ENCODE data around the gene RNF115. TPM values are rescaled to one million over a fixed set of nuclear protein-coding genes. Genes with fewer than 3 reads are reported as not detected.

The RNF115 gene
- polyA plus RNA-seq, 1 of the 3 experiments (the other 2 are of a cell fraction), result 4.8 TPM

- no peaks in the 10 kb centered on the region for H3K9me3 ChIP-seq
- H3K27me3 ChIP-seq (ENCODE audit: insufficient read depth), result no peaks in the 10 kb centered on the region
- peaks cover 0 to 15% of the 10 kb centered on the region in 2 experiments; a peak in 1 of 4 replicates for H3K4me1 ChIP-seq (ENCODE audit: control insufficient read depth in 1 of 2, insufficient read depth in 2 of 2, low read depth in 1 of 2, low read length in 1 of 2)
- no peak for DNase-seq
- CTCF ChIA-PET, result no interaction called here
- no peak overlapping the region for H2AFZ ChIP-seq (ENCODE audit: low read depth)
- TF ChIP-seq MXI1 (IDR thresholded peaks at IDR 0.05; ENCODE audit: low read depth, low read length) (no peak), RCOR1 (IDR thresholded peaks at IDR 0.05; ENCODE audit: low read length) (no peak), EP300 (IDR thresholded peaks at IDR 0.05; ENCODE audit: borderline replicate concordance in 1 of 2, low read depth in 1 of 2, low read length in 1 of 2) (no peak), JUND (IDR thresholded peaks at IDR 0.05) (no peak), EZH2phosphoT487 (IDR thresholded peaks at IDR 0.05; ENCODE audit: borderline replicate concordance, low read depth) (no peak), POLR2AphosphoS5 (IDR thresholded peaks at IDR 0.05; ENCODE audit: low read depth, low read length) (no peak), GATA2 (CRISPR knock-in tag; IDR thresholded peaks at IDR 0.05) (no peak), RXRA (IDR thresholded peaks at IDR 0.05; ENCODE audit: borderline replicate concordance, low read depth) (no peak), TEAD4 (IDR thresholded peaks at IDR 0.05; ENCODE audit: borderline replicate concordance, insufficient read depth) (no peak), GABPA (IDR thresholded peaks at IDR 0.05; ENCODE audit: low read depth) (no peak), ELF1 (IDR thresholded peaks at IDR 0.05) (no peak)
- TF ChIP-seq, protein P1, sequence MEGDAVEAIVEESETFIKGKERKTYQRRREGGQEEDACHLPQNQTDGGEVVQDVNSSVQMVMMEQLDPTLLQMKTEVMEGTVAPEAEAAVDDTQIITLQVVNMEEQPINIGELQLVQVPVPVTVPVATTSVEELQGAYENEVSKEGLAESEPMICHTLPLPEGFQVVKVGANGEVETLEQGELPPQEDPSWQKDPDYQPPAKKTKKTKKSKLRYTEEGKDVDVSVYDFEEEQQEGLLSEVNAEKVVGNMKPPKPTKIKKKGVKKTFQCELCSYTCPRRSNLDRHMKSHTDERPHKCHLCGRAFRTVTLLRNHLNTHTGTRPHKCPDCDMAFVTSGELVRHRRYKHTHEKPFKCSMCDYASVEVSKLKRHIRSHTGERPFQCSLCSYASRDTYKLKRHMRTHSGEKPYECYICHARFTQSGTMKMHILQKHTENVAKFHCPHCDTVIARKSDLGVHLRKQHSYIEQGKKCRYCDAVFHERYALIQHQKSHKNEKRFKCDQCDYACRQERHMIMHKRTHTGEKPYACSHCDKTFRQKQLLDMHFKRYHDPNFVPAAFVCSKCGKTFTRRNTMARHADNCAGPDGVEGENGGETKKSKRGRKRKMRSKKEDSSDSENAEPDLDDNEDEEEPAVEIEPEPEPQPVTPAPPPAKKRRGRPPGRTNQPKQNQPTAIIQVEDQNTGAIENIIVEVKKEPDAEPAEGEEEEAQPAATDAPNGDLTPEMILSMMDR (IDR thresholded peaks at IDR 0.05), result no peak
- TF ChIP-seq, protein P2, sequence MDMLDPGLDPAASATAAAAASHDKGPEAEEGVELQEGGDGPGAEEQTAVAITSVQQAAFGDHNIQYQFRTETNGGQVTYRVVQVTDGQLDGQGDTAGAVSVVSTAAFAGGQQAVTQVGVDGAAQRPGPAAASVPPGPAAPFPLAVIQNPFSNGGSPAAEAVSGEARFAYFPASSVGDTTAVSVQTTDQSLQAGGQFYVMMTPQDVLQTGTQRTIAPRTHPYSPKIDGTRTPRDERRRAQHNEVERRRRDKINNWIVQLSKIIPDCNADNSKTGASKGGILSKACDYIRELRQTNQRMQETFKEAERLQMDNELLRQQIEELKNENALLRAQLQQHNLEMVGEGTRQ (IDR thresholded peaks at IDR 0.05; ENCODE audit: borderline replicate concordance, low read depth, low read length), result no peak
- 74% methylated on average over 6 of the region's 6 CpGs for WGBS (ENCODE audit: low lambda C conversion rate)
- no peaks in the 10 kb centered on the region for H4K20me1 ChIP-seq (ENCODE audit: insufficient read depth)
- H3K9me2 ChIP-seq, result no peaks in the 10 kb centered on the region
- no peaks in the 10 kb centered on the region for H3F3A ChIP-seq (replicated peaks; ENCODE audit: insufficient read depth)
- H3K27ac ChIP-seq (ENCODE audit: low read depth in 2 of 2, low read length in 1 of 2), result no peak overlapping the region
- H3K4me3 ChIP-seq (ENCODE audit: low read depth in 2 of 2, low read length in 1 of 2), result no peak overlapping the region
- POLR2A ChIA-PET, result no interaction called here
- no peak overlapping the region for H3K9ac ChIP-seq
- no peak overlapping the region for H3K4me2 ChIP-seq
- H3K79me2 ChIP-seq (ENCODE audit: insufficient read depth), result no peaks in the 10 kb centered on the region
- no peaks in the 10 kb centered on the region for H3K36me3 ChIP-seq (replicated peaks in 1 of 2; ENCODE audit: control insufficient read depth in 1 of 2, insufficient read depth in 2 of 2, low read length in 1 of 2)
These were observed 109.3 kb downstream of the RNF115 start for GRCh38 chr1:145714524-145715111.

DNA sequence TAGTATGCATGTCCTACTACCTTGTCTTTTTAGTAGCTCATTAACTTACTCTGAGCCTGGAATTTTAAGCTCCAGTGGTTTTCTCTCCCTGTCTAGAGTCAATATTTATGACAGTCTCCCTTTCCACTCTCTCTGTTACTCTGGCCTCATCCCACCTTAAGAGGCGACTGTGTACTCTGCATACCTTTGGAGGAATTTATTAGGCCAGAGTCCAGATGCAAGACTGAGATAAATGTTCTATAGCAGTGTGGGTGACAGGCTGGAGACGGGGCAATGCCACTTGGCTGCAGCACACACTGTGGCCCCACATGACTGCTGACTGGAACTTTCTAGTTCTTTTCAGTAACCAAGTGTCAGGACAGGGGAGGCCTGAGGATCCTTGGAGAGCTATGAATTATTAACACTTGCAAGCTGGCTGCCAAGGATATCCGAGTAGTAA, 112.7 kb downstream of the RNF115 start:
- H3K4me2 ChIP-seq, result no peak overlapping the region
- no peaks in the 10 kb centered on the region for H3F3A ChIP-seq (replicated peaks; ENCODE audit: insufficient read depth)
- 63% methylated on average over 3 of the region's 3 CpGs for WGBS (ENCODE audit: low lambda C conversion rate)
- CTCF ChIA-PET, result interaction anchor here (1.0 to 1.3 kb wide), 2 partner anchors 9 to 10 kb away, joined by 3 to 4 read pairs; no protein-coding TSS in a partner anchor
- H2AFZ ChIP-seq (ENCODE audit: low read depth), result no peak overlapping the region
- no peaks in the 10 kb centered on the region for H3K9me3 ChIP-seq
- H3K4me3 ChIP-seq (ENCODE audit: low read depth in 2 of 2, low read length in 1 of 2), result no peak overlapping the region
- no peaks in the 10 kb centered on the region for H4K20me1 ChIP-seq (ENCODE audit: insufficient read depth)
- no peak for DNase-seq
- POLR2A ChIA-PET, result no interaction called here
- H3K4me1 ChIP-seq (ENCODE audit: control insufficient read depth in 1 of 2, insufficient read depth in 2 of 2, low read depth in 1 of 2, low read length in 1 of 2), result peaks cover 0 to 25% of the 10 kb centered on the region in 2 experiments; a peak in 1 of 4 replicates
- H3K9me2 ChIP-seq, result no peaks in the 10 kb centered on the region
- H3K27ac ChIP-seq (ENCODE audit: low read depth in 2 of 2, low read length in 1 of 2), result no peak overlapping the region
- no peaks in the 10 kb centered on the region for H3K27me3 ChIP-seq (ENCODE audit: insufficient read depth)
- H3K9ac ChIP-seq, result no peak overlapping the region
- H3K79me2 ChIP-seq (ENCODE audit: insufficient read depth), result no peaks in the 10 kb centered on the region
- no peaks in the 10 kb centered on the region for H3K36me3 ChIP-seq (replicated peaks in 1 of 2; ENCODE audit: control insufficient read depth in 1 of 2, insufficient read depth in 2 of 2, low read length in 1 of 2)
- TF ChIP-seq MXI1 (IDR thresholded peaks at IDR 0.05; ENCODE audit: low read depth, low read length) (no peak), TAF1 (IDR thresholded peaks at IDR 0.05; ENCODE audit: borderline replicate concordance, low read depth, low read length) (no peak), RXRA (IDR thresholded peaks at IDR 0.05; ENCODE audit: borderline replicate concordance, low read depth) (no peak), ELF1 (IDR thresholded peaks at IDR 0.05) (no peak), YY1 (IDR thresholded peaks at IDR 0.05; ENCODE audit: low read depth) (no peak)
- TF ChIP-seq, protein P2 (IDR thresholded peaks at IDR 0.05; ENCODE audit: borderline replicate concordance, low read depth, low read length), result no peak
- TF ChIP-seq, protein P1 (IDR thresholded peaks at IDR 0.05), result no peak
- TF ChIP-seq, protein P3, sequence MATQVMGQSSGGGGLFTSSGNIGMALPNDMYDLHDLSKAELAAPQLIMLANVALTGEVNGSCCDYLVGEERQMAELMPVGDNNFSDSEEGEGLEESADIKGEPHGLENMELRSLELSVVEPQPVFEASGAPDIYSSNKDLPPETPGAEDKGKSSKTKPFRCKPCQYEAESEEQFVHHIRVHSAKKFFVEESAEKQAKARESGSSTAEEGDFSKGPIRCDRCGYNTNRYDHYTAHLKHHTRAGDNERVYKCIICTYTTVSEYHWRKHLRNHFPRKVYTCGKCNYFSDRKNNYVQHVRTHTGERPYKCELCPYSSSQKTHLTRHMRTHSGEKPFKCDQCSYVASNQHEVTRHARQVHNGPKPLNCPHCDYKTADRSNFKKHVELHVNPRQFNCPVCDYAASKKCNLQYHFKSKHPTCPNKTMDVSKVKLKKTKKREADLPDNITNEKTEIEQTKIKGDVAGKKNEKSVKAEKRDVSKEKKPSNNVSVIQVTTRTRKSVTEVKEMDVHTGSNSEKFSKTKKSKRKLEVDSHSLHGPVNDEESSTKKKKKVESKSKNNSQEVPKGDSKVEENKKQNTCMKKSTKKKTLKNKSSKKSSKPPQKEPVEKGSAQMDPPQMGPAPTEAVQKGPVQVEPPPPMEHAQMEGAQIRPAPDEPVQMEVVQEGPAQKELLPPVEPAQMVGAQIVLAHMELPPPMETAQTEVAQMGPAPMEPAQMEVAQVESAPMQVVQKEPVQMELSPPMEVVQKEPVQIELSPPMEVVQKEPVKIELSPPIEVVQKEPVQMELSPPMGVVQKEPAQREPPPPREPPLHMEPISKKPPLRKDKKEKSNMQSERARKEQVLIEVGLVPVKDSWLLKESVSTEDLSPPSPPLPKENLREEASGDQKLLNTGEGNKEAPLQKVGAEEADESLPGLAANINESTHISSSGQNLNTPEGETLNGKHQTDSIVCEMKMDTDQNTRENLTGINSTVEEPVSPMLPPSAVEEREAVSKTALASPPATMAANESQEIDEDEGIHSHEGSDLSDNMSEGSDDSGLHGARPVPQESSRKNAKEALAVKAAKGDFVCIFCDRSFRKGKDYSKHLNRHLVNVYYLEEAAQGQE (IDR thresholded peaks at IDR 0.05; ENCODE audit: low read depth, low read length), result no peak
